Measurements from ENCODE around the gene DIP2C. TPM values are rescaled to one million over a fixed set of nuclear protein-coding genes. Genes with fewer than 3 reads are reported as not detected.
A peak's percentile ranks its signal among the peaks of the same experiment; 100 is the strongest.
"Not testable (repeated sequence)": the region's sequence is repeated elsewhere in the genome, so short reads cannot be mapped to it uniquely, and the experiment has no call there.

The DIP2C gene
- total and polyA plus RNA-seq, 4 donors, result 6.4 to 40.2 (median 23.8) TPM

- H3K4me1 ChIP-seq (ENCODE audit: control insufficient read depth in 1 of 2, insufficient read depth in 2 of 2, low read length in 2 of 2); H3K4me3 ChIP-seq (ENCODE audit: low read length in 2 of 2); H3K36me3 ChIP-seq (ENCODE audit: control insufficient read depth in 1 of 2, insufficient read depth in 2 of 2, low read length in 1 of 2); intact Hi-C loops (cut with DNase I); ATAC-seq (ENCODE audit: low FRiP score); H3K9me3 ChIP-seq (ENCODE audit: control insufficient read depth, low read length); H3K27me3 ChIP-seq (ENCODE audit: control insufficient read depth in 1 of 2, insufficient read depth in 2 of 2, low read length in 1 of 2); DNase-seq; H3K27ac ChIP-seq (ENCODE audit: low read depth in 1 of 2, low read length in 2 of 2): not testable (repeated sequence)
- 96 to 97% methylated on average over 15 of the region's 15 CpGs for WGBS, 2 donors
These were observed 42.4 kb downstream of the DIP2C start for GRCh38 chr10:647019-647418.

GRCh38 chr10:646118-646524 lies 43.3 kb downstream of the DIP2C start:
- no peak overlapping the region for H3K27ac ChIP-seq (ENCODE audit: low read depth in 1 of 2, low read length in 2 of 2)
- no peak overlapping the region for H3K4me3 ChIP-seq (ENCODE audit: low read length in 2 of 2)
- intact Hi-C loops (cut with DNase I), result no loop called here
- ATAC-seq (ENCODE audit: low FRiP score) (peak; percentile 25), DNase-seq (no peak)
- H3K4me1 ChIP-seq (ENCODE audit: control insufficient read depth in 1 of 2, insufficient read depth in 2 of 2, low read length in 2 of 2), result no peaks in the 10 kb centered on the region
- WGBS, 2 donors, result 90 to 91% methylated on average over 14 of the region's 14 CpGs
- H3K36me3 ChIP-seq (ENCODE audit: control insufficient read depth in 1 of 2, insufficient read depth in 2 of 2, low read length in 1 of 2), result no peaks in the 10 kb centered on the region
- H3K27me3 ChIP-seq (ENCODE audit: control insufficient read depth in 1 of 2, insufficient read depth in 2 of 2, low read length in 1 of 2), result no peaks in the 10 kb centered on the region
- no peaks in the 10 kb centered on the region for H3K9me3 ChIP-seq (ENCODE audit: control insufficient read depth, low read length)

- ATAC-seq (ENCODE audit: low FRiP score) (no peak), DNase-seq (no peak)
- Histone ChIP-seq H3K4me3 (ENCODE audit: low read length in 2 of 2) (no peak overlapping the region), H3K9me3 (ENCODE audit: control insufficient read depth, low read length) (no peaks in the 10 kb centered on the region), H3K27me3 (ENCODE audit: control insufficient read depth in 1 of 2, insufficient read depth in 2 of 2, low read length in 1 of 2) (no peaks in the 10 kb centered on the region), H3K27ac (ENCODE audit: low read depth in 1 of 2, low read length in 2 of 2) (no peak overlapping the region), H3K4me1 (ENCODE audit: control insufficient read depth in 1 of 2, insufficient read depth in 2 of 2, low read length in 2 of 2) (no peaks in the 10 kb centered on the region), H3K36me3 (ENCODE audit: control insufficient read depth in 1 of 2, insufficient read depth in 2 of 2, low read length in 1 of 2) (no peaks in the 10 kb centered on the region)
- WGBS, 2 donors, result 96 to 99% methylated on average over 5 of the region's 5 CpGs
- intact Hi-C loops (cut with DNase I), result no loop called here
These were observed 44.5 kb downstream of the DIP2C start for GRCh38 chr10:644943-645334.

- Histone ChIP-seq H3K4me3 (ENCODE audit: low read length in 2 of 2) (no peak overlapping the region), H3K9me3 (ENCODE audit: control insufficient read depth, low read length) (no peaks in the 10 kb centered on the region), H3K4me1 (ENCODE audit: control insufficient read depth in 1 of 2, insufficient read depth in 2 of 2, low read length in 2 of 2) (no peaks in the 10 kb centered on the region), H3K36me3 (ENCODE audit: control insufficient read depth in 1 of 2, insufficient read depth in 2 of 2, low read length in 1 of 2) (no peaks in the 10 kb centered on the region), H3K27ac (ENCODE audit: low read depth in 1 of 2, low read length in 2 of 2) (no peak overlapping the region), H3K27me3 (ENCODE audit: control insufficient read depth in 1 of 2, insufficient read depth in 2 of 2, low read length in 1 of 2) (no peaks in the 10 kb centered on the region)
- intact Hi-C loops (cut with DNase I), result no loop called here
- WGBS, 2 donors, result 88 to 89% methylated on average over 23 of the region's 23 CpGs
- DNase-seq (no peak), ATAC-seq (ENCODE audit: low FRiP score) (no peak)
These were observed 45.2 kb downstream of the DIP2C start for GRCh38 chr10:644076-644942.

GRCh38 chr10:642186-642890 lies 47.1 kb downstream of the DIP2C start:
- intact Hi-C loops (cut with DNase I), result no loop called here
- no peaks in the 10 kb centered on the region for H3K4me1 ChIP-seq (ENCODE audit: control insufficient read depth in 1 of 2, insufficient read depth in 2 of 2, low read length in 2 of 2)
- ATAC-seq (ENCODE audit: low FRiP score) (no peak), DNase-seq (peak in 1 of 2 donors; percentile 65)
- H3K27ac ChIP-seq (ENCODE audit: low read depth in 1 of 2, low read length in 2 of 2), result no peak overlapping the region
- H3K4me3 ChIP-seq (ENCODE audit: low read length in 2 of 2), result no peak overlapping the region
- no peaks in the 10 kb centered on the region for H3K36me3 ChIP-seq (ENCODE audit: control insufficient read depth in 1 of 2, insufficient read depth in 2 of 2, low read length in 1 of 2)
- H3K9me3 ChIP-seq (ENCODE audit: control insufficient read depth, low read length), result no peaks in the 10 kb centered on the region
- 87 to 89% methylated on average over 16 of the region's 16 CpGs for WGBS, 2 donors
- H3K27me3 ChIP-seq (ENCODE audit: control insufficient read depth in 1 of 2, insufficient read depth in 2 of 2, low read length in 1 of 2), result no peaks in the 10 kb centered on the region

- no peaks in the 10 kb centered on the region for H3K36me3 ChIP-seq (ENCODE audit: control insufficient read depth in 1 of 2, insufficient read depth in 2 of 2, low read length in 1 of 2)
- DNase-seq (no peak), ATAC-seq (ENCODE audit: low FRiP score) (no peak)
- 84 to 86% methylated on average over 21 of the region's 21 CpGs for whole genome bisulfite sequencing, 2 donors
- no peaks in the 10 kb centered on the region for H3K4me1 ChIP-seq (ENCODE audit: control insufficient read depth in 1 of 2, insufficient read depth in 2 of 2, low read length in 2 of 2)
- no peaks in the 10 kb centered on the region for H3K9me3 ChIP-seq (ENCODE audit: control insufficient read depth, low read length)
- no peak overlapping the region for H3K4me3 ChIP-seq (ENCODE audit: low read length in 2 of 2)
- no peak overlapping the region for H3K27ac ChIP-seq (ENCODE audit: low read depth in 1 of 2, low read length in 2 of 2)
- no peaks in the 10 kb centered on the region for H3K27me3 ChIP-seq (ENCODE audit: control insufficient read depth in 1 of 2, insufficient read depth in 2 of 2, low read length in 1 of 2)
- intact Hi-C loops (cut with DNase I), result no loop called here
These were observed 48.1 kb downstream of the DIP2C start for GRCh38 chr10:641149-642010.

GRCh38 chr10:640673-641045 lies 48.8 kb downstream of the DIP2C start:
- Histone ChIP-seq H3K27me3 (ENCODE audit: control insufficient read depth in 1 of 2, insufficient read depth in 2 of 2, low read length in 1 of 2) (no peaks in the 10 kb centered on the region), H3K9me3 (ENCODE audit: control insufficient read depth, low read length) (no peaks in the 10 kb centered on the region), H3K27ac (ENCODE audit: low read depth in 1 of 2, low read length in 2 of 2) (no peak overlapping the region), H3K4me3 (ENCODE audit: low read length in 2 of 2) (no peak overlapping the region), H3K4me1 (ENCODE audit: control insufficient read depth in 1 of 2, insufficient read depth in 2 of 2, low read length in 2 of 2) (no peaks in the 10 kb centered on the region), H3K36me3 (ENCODE audit: control insufficient read depth in 1 of 2, insufficient read depth in 2 of 2, low read length in 1 of 2) (no peaks in the 10 kb centered on the region)
- ATAC-seq (ENCODE audit: low FRiP score) (no peak), DNase-seq (no peak)
- 91 to 92% methylated on average over 22 to 27 of the region's 27 CpGs for WGBS, 2 donors
- intact Hi-C loops (cut with DNase I), result no loop called here

GRCh38 chr10:639751-640672 lies 49.5 kb downstream of the DIP2C start:
- Histone ChIP-seq H3K4me1 (ENCODE audit: control insufficient read depth in 1 of 2, insufficient read depth in 2 of 2, low read length in 2 of 2) (no peaks in the 10 kb centered on the region), H3K4me3 (ENCODE audit: low read length in 2 of 2) (no peak overlapping the region), H3K27me3 (ENCODE audit: control insufficient read depth in 1 of 2, insufficient read depth in 2 of 2, low read length in 1 of 2) (no peaks in the 10 kb centered on the region), H3K27ac (ENCODE audit: low read depth in 1 of 2, low read length in 2 of 2) (no peak overlapping the region), H3K9me3 (ENCODE audit: control insufficient read depth, low read length) (no peaks in the 10 kb centered on the region), H3K36me3 (ENCODE audit: control insufficient read depth in 1 of 2, insufficient read depth in 2 of 2, low read length in 1 of 2) (no peaks in the 10 kb centered on the region)
- intact Hi-C loops (cut with DNase I), result no loop called here
- no peak for ATAC-seq (ENCODE audit: low FRiP score)
- DNase-seq, result peak in 1 of 2 donors; percentile 75
- WGBS, 2 donors, result 93 to 94% methylated on average over 64 of the region's 64 CpGs
